ENCODE data around the gene RNF44. TPM values are rescaled to one million over a fixed set of nuclear protein-coding genes. Genes with fewer than 3 reads are reported as not detected.

Gene RNF44
- total and polyA plus RNA-seq, 2 donors (not counting 1 experiment from before 2014, with no cell fraction given), result 1.4 to 2.6 TPM

DNA sequence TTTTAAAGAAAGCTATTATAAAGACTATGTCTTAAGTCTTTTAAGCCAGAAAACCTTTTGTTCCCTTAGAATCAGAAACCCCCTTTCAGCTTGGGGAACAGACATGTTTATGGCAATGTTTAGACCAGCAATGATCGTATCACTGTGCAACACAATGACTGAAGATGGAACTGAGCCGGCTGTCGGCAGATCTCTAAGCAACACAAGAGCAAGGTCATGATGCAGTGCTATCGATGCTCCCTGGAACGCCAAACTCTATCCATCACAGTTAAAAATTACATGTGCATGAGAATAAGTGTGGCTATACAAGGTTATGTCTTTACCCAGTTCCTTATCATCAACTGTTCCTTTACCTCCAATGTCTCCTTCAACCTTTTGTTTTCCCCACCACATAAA lies 1.8 kb upstream of the RNF44 start:
- H3K4me3 ChIP-seq (replicated peaks in 1 of 4; ENCODE audit: control extremely low read depth in 1 of 4, insufficient read depth in 1 of 4, low read depth in 3 of 4, low read length in 4 of 4), result no peak overlapping the region
- H3K9ac ChIP-seq (ENCODE audit: insufficient read depth, low read length), result no peak overlapping the region
- no peaks in the 10 kb centered on the region for H3K36me3 ChIP-seq (ENCODE audit: control insufficient read depth, insufficient read depth, low read length)
- H3K9me3 ChIP-seq (ENCODE audit: control insufficient read depth, insufficient read depth, low read depth, low read length), result no peaks in the 10 kb centered on the region
- peak overlapping the region; percentile 3 for H3K4me2 ChIP-seq (ENCODE audit: extremely low read depth, insufficient read depth, low read length)
- no peaks in the 10 kb centered on the region for H4K20me1 ChIP-seq (ENCODE audit: control insufficient read depth, extremely low read depth, insufficient read depth, low read length)
- no peak for DNase-seq (ENCODE audit: low read depth in 2 of 2)
- no peak overlapping the region for H2AFZ ChIP-seq (ENCODE audit: low read length)
- no peaks in the 10 kb centered on the region for H3K27me3 ChIP-seq (ENCODE audit: control insufficient read depth, insufficient read depth, low read length)
- H3K79me2 ChIP-seq (ENCODE audit: control insufficient read depth, insufficient read depth, low read length), result peaks cover 17% of the 10 kb centered on the region
- TF ChIP-seq, protein P1, sequence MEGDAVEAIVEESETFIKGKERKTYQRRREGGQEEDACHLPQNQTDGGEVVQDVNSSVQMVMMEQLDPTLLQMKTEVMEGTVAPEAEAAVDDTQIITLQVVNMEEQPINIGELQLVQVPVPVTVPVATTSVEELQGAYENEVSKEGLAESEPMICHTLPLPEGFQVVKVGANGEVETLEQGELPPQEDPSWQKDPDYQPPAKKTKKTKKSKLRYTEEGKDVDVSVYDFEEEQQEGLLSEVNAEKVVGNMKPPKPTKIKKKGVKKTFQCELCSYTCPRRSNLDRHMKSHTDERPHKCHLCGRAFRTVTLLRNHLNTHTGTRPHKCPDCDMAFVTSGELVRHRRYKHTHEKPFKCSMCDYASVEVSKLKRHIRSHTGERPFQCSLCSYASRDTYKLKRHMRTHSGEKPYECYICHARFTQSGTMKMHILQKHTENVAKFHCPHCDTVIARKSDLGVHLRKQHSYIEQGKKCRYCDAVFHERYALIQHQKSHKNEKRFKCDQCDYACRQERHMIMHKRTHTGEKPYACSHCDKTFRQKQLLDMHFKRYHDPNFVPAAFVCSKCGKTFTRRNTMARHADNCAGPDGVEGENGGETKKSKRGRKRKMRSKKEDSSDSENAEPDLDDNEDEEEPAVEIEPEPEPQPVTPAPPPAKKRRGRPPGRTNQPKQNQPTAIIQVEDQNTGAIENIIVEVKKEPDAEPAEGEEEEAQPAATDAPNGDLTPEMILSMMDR (conservative IDR thresholded peaks at IDR 0.05 in 1 of 2, IDR thresholded peaks at IDR 0.05 in 1 of 2; ENCODE audit: low read depth in 1 of 2, low read length in 2 of 2), result no peak
- TF ChIP-seq EZH2 (IDR thresholded peaks at IDR 0.05; ENCODE audit: low read length, missing control alignments), result no peak
- H3K27ac ChIP-seq (ENCODE audit: insufficient read depth, low read length), result no peak overlapping the region
- H3K4me1 ChIP-seq (ENCODE audit: control insufficient read depth, extremely low read depth, insufficient read depth, low read length), result peaks cover 24% of the 10 kb centered on the region

DNA sequence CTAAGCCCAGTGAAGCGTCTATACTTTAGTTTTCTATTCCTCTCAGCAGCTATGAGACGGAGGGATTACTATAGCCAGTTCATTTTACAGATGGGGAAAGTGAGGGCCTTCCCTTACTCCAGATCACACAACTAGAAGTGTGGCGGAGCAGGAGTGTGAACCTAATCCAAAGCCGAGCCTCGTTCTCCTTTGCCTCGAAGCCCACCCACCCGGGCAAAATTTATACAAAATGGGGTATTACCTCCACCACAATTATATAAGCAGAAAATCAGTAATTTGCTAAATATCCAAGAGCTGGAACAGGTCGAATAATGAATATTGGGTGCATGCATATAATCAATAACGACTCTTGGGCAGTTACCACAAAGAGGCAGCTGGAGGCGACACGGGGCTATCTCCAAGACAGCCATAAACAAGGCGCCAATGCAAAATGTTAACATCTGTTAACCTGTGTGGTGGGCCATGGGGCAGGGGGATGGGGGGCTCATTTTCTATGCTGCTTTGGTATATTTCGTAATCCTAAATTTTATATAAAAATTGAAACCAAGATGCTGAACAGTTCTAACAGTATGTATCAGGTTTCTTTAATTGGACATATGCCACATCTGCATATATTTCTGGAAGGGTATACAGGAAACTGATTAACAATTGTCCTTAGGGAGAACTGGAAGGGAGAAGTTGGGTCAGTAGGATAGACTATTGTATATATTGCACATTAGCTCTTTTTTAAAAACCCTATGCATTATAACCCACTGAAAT lies 1.2 kb upstream of the RNF44 start:
- peaks cover 21% of the 10 kb centered on the region for H3K4me1 ChIP-seq (ENCODE audit: control insufficient read depth, extremely low read depth, insufficient read depth, low read length)
- H3K4me3 ChIP-seq (replicated peaks in 1 of 4; ENCODE audit: control extremely low read depth in 1 of 4, insufficient read depth in 1 of 4, low read depth in 3 of 4, low read length in 4 of 4), result peak overlapping the region in 3 of 4 experiments; percentile 44 to 91 (median 51)
- H3K79me2 ChIP-seq (ENCODE audit: control insufficient read depth, insufficient read depth, low read length), result peaks cover 17% of the 10 kb centered on the region
- H2AFZ ChIP-seq (ENCODE audit: low read length), result peak overlapping the region; percentile 76
- H3K27ac ChIP-seq (ENCODE audit: insufficient read depth, low read length), result no peak overlapping the region
- no peaks in the 10 kb centered on the region for H3K27me3 ChIP-seq (ENCODE audit: control insufficient read depth, insufficient read depth, low read length)
- no peak for DNase-seq (ENCODE audit: low read depth in 2 of 2)
- H3K9ac ChIP-seq (ENCODE audit: insufficient read depth, low read length), result no peak overlapping the region
- H3K36me3 ChIP-seq (ENCODE audit: control insufficient read depth, insufficient read depth, low read length), result no peaks in the 10 kb centered on the region
- H3K9me3 ChIP-seq (ENCODE audit: control insufficient read depth, insufficient read depth, low read depth, low read length), result no peaks in the 10 kb centered on the region
- H4K20me1 ChIP-seq (ENCODE audit: control insufficient read depth, extremely low read depth, insufficient read depth, low read length), result no peaks in the 10 kb centered on the region
- peak overlapping the region; percentile 64 for H3K4me2 ChIP-seq (ENCODE audit: extremely low read depth, insufficient read depth, low read length)
- no peak for TF ChIP-seq EZH2 (IDR thresholded peaks at IDR 0.05; ENCODE audit: low read length, missing control alignments)
- TF ChIP-seq, protein P1 (conservative IDR thresholded peaks at IDR 0.05 in 1 of 2, IDR thresholded peaks at IDR 0.05 in 1 of 2; ENCODE audit: low read depth in 1 of 2, low read length in 2 of 2), result no peak

DNA sequence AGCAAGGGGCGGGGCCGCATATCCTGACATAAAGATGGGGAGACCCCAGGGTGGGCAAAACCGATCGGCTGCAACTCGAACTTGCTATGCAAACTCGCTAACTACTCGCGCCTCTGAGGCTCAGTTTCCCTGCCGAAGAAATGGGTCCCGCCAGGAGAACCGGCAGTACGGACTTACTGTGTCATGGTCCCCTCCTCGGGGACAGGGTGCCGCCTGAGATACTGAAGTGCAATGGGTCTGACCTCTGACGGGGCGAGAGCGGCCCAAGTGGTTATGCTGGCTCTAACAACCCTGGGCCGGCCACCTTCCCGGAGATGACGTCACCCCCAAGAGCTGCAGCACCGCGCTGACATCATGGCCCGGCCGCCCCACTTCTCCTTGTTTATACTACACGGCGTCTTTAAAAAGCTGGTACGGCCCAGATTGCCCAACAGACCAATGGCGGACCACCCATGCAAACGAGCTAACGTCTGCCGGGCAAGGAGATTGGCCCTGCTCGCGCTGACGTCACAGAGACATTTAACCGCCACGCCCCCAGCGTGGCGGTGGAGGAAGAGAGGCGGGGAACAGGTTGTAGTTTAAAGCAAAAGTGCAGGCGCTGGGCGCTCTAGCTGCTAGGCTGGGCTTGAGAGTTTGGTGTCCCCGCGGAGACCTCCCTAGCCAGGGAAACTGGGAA lies 490 bp upstream of the RNF44 start:
- Histone ChIP-seq H3K9me3 (ENCODE audit: control insufficient read depth, insufficient read depth, low read depth, low read length) (no peaks in the 10 kb centered on the region), H2AFZ (ENCODE audit: low read length) (peak overlapping the region; percentile 89), H3K27me3 (ENCODE audit: control insufficient read depth, insufficient read depth, low read length) (no peaks in the 10 kb centered on the region), H4K20me1 (ENCODE audit: control insufficient read depth, extremely low read depth, insufficient read depth, low read length) (no peaks in the 10 kb centered on the region), H3K4me3 (replicated peaks in 1 of 4; ENCODE audit: control extremely low read depth in 1 of 4, insufficient read depth in 1 of 4, low read depth in 3 of 4, low read length in 4 of 4) (peak overlapping the region; percentile 72 to 91 (median 74)), H3K9ac (ENCODE audit: insufficient read depth, low read length) (peak overlapping the region; percentile 64), H3K27ac (ENCODE audit: insufficient read depth, low read length) (peak overlapping the region; percentile 94), H3K4me2 (ENCODE audit: extremely low read depth, insufficient read depth, low read length) (peak overlapping the region; percentile 93), H3K79me2 (ENCODE audit: control insufficient read depth, insufficient read depth, low read length) (peaks cover 17% of the 10 kb centered on the region), H3K4me1 (ENCODE audit: control insufficient read depth, extremely low read depth, insufficient read depth, low read length) (peaks cover 21% of the 10 kb centered on the region), H3K36me3 (ENCODE audit: control insufficient read depth, insufficient read depth, low read length) (no peaks in the 10 kb centered on the region)
- TF ChIP-seq, protein P1 (conservative IDR thresholded peaks at IDR 0.05 in 1 of 2, IDR thresholded peaks at IDR 0.05 in 1 of 2; ENCODE audit: low read depth in 1 of 2, low read length in 2 of 2), result no peak
- peak; percentile 100 for DNase-seq (ENCODE audit: low read depth in 2 of 2)

Data from fibroblast of lung (primary cell).